Superior temporal gyrus (tissue), 1 donor: ENCODE data around the gene UBC.
"Not testable (repeated sequence)": the region's sequence is repeated elsewhere in the genome, so short reads cannot be mapped to it uniquely, and the experiment has no call there.

ENCODE experiments used
- DNase-seq: peaks from one replicate; pipeline ENCODE4 v3.0.0-alpha.2; 2016; ENCODE audit errors: extremely low spot score

The UBC gene

DNA sequence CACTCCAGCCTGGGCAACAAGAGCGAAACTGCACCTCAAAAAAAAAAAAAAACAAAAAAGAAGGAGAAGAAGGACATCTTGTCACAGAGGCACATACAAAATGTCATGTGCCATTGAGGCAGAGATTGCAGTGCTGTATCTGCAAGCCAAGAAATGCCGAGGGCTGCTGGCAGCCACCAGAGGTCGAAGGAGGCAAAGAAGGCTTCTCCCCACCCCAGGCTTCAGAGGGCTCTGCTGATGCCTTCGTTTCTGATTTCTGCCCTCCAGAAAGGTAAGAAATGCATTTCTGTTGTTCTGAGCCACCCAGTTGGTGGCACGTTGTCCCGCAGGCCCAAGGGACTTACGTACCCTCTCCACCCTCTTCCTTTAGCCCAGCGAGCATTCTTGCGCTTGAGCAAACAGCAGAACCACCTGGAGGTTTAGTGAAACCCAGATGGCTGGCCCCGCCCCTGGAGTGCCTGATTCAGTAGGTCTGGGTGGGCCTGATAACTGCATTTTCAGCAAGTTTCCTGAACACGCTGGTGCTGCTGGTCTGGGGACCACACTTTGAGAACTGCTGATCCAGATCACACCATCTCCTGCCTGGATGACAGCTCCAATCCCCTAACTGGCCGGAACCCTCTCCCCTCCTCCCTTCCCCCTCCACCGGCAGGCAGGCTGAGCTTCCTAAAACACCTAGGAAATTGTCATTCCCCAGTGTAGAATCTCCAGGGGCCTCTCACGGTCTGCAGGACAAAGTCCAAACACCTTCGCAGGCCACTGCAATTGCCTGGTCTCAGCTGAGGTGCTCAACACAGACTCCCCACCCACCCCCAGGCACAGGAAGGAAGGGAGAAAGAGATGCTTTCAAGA is 29.6 kb downstream of the UBC start:
- no peak for DNase-seq

DNA sequence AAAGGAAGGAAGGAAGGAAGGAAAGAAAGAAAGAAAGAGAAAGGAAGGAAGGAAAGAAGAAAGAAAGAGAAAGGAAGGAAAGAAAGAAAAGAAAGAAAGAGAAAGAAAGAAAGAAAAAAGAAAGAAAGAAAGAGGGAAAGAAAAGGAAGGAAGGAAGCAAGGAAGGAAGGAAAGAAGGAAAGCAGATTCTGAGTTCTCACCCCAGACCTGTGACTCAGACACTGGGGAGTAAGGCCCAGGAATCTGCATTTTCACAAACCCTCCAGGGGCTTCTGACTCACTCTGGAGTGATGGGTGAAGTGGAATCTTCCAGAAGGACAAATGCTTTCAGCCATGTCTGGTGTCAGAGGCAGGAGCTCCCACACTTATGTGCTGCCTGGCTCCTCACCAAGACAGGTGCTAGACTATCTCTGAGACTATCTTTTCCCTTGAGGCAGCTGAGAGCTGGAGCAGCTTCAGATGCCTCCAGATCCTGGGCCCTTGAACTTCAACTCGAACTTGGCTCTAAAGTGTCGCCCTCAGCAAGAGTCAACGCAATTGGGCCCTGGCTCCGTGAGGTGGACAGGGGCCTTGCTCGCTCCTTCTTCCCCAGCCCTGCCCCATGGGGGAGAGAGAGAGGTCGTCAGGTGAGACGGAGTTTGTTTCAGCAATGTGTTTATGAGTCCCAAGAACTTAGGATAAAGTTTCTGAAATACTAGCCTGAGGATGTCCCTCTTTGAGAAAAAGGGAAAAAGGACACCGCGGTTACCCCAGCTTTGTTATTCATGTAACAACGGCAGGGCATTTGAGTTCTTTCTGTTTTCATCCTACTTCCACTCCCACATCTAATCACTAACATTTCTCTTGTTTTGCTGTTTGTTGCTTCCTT is 31.0 kb downstream of the UBC start:
- DNase-seq: no peak

DNA sequence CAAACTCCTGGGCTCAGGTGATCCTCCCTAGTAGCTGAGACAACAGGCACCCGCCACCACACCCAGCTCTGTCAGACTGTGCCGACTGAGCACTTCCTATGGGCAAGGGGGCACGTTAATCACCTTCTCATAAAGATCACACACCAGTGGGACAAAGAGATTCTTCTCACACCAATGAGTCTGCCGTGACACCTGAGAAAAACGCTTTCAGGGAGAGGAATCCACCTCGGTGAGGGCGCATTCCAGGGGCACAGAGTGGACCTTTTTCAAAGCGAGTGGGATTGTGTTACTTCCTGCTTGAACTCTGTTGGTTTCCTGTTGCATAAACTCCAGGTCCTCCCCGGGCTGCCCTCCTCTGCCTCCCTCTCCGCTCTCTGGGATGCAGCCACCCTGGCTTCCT is 33.3 kb downstream of the UBC start:
- DNase-seq: no peak

DNA sequence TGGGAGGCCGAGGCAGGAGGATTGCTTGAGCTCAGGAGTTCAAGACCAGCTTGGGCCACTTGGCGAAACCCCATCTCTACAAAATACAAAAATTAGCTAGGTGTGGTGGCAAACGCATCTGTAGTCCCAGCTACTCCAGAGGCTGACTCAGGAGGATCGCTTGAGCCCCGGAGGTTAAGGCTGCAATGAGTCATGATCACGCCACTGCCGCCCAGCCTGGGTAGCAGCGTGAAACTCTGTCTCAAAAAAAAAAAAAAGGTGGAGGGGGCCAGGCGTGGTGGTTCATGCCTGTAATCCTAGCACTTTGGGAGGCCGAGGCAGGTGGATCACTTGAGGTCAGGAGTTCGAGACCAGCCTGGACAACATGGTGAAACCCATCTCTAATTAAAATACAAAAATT is 34.1 kb downstream of the UBC start:
- not testable (repeated sequence) for DNase-seq

DNA sequence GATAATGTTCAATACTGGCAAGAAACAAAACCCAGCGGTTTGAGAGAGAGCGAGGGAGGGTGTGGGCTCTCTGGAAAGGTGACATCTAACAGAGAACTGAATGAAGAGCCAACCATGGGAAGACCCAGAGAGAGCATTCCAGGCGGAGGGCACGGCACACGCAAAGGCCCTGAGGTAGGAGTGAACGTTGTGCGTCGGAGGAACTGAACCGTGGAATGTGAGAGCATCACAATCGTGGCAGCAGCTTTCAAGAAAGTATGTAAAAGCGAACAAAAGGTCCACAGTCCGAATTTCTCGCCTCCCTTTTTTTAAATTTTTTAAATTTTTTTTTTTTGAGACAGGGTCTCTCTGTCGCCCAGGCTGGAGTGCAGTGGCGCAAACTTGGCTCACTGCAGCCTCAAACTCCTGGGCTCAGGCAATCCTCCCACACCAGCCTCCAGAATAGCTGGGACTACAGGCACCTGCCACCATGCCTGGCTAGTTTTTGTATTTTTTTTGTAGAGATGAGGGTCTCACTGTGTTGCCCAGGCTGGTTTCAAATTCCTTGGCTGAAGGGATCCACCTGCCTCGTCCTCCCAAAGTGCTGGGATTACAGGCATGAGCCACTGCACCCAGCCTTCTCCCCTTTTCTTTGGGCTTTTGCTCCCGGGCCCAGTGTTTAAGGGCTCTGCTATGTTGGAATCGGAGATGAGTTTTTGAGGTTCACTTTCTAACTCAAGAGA is 35.5 kb downstream of the UBC start:
- no peak for DNase-seq

DNA sequence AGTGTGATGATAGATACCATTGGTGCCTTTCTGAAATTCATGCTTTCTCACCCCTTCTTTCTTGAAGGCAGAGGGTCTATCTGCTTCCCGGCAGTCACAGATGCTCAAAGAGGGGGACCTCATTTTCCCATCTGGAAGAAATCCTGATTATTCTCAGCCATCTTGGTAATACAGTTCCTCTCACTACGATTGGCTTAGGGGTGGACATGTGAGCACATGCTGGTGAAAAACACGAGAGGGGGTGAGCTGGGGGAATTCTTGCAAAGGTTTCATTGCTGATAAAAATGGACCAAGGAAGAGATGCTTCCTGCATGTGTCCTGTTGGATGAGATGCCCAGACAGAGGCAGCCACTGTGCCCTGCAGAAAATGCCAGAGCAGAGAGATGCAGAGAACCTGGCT is 37.0 kb downstream of the UBC start:
- DNase-seq: no peak

DNA sequence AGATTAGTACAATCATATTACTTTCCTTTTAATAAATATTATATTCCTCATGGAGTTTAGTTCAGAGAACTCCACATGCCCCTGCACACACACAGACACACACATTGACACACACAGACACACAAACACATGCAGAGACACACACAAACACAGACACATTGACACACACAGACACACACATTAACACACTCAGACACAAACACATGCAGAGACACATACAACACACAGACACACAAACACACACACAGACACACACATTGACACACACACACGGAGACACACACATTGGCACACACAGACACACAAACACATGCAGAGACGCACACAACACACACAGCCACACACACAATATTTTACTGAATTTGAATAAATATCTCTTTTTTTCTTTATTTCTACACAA is 38.3 kb downstream of the UBC start:
- no peak for DNase-seq

DNA sequence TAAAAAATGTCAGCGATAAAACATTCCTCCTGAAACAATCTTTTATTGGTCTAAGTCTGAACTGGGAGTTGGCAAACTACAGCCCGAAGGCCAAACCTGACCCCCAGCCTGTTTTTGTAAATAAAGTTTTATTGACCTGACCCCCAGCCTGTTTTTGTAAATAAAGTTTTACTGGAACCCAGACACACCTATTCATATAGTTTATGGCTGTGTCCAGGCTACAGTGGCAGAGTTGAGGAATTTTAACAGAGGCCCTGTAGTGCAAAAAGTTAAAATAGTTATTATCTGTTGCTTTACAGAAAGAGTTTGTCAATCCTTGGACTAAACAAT is 38.7 kb downstream of the UBC start:
- no peak for DNase-seq

DNA sequence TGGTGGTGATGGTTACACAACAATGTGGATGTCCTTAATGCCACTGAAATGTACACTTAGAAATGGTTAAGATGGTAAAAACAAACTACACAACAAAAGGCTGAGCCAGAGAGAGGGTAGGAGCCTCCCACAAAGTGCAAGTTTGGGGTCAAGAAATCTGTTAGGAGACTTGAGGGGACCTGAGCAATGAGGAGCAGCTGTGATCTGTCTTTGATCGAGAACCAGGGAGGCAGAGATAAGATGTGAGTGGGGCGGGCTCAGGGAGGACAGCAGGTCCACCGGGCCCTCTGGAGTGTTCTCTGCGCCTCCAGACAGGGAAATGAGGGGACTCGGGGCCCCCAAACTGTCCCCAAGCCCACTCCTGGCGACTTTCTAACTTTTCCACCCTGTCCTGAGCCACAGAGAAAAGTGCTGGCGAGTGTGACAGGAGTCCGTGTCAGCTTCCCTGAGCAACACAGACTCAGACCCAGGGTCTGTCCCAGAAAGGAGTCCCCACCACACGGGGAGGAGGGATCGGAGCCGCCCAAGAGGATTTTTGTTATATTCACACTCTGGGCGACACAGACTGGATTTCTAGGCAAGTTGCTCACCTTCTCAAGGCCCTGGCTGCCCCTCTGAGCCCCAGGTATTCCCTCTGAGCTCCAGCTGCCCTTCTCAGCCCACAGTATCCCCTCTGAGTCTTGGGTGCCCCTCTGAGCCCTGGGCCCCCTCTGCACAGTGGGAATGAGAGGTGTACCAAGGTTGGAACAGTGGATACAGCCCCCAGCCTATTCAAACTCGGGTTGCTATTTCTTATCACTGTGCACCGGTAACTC is 39.3 kb downstream of the UBC start:
- no peak for DNase-seq

DNA sequence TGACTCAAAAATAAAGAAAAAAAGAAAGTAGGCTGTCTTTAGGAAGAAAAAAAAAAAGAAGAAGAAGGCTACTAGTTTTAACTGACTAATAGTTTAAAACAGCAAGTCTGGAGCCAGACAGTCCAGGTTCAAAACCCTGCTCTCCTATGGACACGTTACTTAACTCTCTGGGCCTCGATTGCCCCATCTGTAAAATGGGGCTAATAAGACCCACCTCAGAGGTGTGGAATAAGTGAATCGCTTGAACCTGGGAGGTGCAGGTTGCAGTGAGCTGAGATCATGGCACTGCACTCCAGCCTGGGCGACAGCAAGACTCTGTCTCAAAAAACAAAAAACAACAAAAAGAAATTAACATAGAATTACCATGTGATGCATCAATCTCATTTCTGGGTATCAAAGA is 40.3 kb downstream of the UBC start:
- no peak for DNase-seq

DNA sequence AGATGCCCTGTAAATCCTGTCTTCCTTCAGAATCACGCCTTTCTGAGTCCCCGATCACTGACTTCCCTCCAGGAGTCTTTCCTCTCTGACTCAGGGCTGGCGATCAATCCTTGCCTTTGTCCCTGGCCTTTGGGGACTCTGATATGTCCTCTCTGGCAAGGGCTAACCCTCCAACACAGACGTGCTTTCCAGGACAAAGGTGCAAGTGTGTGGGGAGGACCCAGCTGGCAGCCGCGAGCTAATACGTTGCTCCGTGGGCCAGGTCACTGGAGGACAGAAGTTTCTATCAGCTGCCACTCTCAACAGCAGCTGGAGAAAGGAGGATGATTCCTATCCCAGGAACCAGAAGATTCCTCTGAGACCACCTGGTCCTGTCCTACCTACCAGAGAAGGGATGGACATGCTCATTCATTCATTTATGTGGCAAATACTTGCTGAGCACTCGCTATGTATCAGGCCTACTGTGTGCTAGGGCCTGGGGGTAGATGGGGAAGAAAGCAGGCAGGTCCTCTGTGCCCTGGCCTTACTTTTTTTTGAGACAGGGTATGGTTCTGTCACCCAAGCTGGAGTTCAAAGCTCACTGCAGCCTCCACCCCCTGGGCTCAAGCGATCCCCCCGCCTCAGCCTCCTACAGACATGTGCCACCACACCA is 42.3 kb downstream of the UBC start:
- no peak for DNase-seq

DNA sequence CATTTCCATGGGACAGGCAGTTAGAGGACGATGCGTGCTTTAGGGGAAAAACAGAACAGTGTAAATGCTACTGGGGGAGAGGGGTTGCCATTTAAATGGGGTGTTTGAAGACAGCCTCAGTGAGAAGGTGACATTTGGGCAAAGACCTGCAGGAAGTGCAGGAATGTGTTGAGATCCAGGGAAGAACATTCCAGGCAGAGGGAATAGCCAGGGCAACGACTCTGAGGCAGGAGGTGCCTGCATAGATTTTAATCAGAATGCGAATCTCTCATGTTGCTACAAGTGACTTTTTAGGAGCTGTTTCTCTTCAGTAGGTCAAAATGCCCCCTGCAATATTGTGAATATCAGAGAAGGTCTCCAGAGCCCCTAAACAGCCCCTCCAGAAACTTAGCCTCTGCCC is 43.2 kb downstream of the UBC start:
- no peak for DNase-seq

DNA sequence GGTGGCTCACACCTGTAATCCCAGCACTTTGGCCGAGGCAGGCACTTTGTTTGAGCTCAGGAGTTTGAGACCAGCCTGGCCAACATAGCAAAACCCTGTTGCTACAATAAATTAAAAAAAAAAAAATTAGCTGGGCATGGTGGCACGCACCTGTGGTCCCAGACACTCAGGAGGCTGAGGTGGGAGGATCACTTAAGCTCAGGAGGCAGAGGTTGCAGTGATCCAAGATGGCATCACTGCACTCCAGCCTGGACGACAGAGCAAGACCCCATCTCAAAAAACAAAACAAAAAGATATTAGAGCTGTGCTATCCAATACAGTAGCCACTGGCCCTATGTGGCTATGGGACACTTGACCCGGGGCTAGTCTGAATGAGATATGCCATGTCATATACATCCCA is 43.9 kb downstream of the UBC start:
- no peak for DNase-seq

DNA sequence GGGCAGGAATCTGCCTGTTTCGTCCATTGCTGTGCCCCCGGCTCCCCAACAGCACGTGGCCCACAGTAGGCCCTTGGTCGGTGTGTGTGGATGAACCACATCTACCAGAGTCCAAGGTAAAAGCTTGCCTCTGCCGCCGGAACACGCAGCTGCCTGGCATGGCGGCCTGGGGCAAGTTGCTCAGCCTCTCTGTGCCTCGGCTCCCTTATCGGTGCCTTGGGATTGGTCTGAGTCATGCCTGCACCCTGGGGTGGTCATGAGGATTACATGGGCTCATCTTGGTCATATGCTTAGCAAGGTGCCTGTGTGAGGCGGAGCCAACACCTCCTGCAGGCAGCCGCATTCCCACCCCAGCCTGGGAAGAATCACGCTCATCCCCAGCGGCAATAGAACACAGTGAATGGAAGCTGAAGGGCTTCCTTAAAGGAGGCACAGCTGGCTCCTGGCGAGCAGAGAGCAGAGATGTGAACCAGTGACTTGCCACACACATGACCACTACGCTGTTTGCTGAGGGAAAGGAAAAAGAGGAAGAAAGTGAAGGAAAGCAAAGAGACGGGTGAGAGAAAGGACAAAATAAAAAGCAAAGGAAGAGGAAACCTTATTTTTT is 45.3 kb downstream of the UBC start:
- DNase-seq: no peak

DNA sequence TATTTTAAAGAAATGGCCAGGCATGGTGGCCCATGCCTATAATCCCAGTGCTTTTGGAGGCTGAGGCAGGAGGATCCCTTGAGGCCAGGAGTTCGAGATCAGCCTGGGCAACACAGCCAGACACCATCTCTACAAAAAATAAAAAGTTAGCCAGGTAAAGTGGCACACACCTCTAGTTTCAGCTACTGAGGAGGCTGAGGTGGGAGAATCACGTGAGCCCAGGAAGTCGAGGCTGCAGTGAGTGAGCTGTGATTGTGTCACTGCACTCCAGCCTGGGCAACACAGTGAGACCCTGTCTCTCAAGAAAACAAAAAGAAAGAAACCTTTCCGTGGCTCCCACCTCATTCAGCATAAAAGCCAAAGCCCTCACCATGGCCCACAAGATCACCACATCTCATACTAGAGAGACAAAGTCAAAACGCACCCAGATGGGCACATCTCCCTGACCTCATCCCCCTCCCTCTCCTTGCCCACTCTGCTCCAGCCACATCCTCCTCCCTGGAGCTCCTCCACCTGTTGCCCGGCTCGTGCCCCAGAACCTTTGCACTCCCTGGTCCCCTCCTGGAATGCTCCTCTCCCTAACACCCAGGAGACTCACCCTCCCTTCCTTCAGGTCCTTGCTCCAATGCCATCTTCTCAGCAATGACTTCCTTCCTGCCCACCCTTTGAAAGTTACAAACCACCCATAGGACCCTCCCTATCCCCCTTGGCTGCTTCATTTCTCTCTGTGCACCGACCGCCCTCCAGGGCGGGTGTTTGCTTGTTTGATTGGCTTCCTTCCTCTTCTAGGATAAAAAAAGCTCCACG is 46.0 kb downstream of the UBC start:
- DNase-seq: no peak

DNA sequence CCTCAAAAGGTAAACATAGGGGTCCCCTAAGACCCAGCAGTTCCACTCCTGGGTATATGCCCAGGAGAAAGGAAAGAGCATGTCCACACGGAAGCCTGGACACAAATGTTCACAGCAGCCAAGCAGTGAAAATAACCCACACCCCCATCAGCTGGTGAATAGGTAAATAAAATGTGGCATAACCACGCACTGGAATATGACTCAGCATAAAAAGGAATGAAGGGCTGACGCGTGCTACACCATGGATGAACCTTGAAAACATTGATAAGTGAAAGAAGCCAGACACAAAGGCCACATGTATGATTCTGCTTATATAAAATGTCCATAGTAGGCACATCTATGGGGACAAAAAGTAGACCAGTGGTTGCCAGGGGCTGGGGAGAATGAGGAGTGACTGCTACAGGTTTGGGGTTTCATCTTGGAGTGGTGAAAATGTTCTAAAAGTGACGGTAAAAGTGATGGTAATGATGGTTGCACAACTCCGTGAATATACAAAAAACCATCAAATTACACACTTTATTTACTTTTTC is 47.0 kb downstream of the UBC start:
- no peak for DNase-seq

DNA sequence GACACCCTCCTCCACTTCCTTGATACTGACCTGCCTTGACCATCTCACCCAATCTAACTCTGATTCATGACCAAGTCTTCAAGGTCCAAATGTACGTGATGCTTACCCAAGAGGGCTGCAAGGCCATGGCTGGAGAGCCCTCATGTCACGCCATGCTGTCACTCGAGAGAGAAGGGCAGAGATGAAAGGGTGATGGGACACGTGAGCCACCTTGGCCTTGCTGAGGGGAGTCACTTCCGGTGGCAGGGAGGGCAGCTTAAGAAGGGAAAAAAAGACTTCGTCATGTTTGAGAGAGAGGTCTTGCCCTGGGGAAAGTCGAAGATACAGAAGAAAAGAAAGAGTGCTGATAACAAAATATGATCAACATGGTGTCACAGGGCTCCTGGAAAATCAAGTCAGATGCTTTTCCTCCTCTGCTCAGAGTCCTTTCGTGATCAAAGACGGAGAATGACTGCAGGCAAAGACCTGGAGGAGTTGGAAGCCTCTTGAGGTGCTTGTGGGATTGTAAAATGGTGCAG is 47.5 kb downstream of the UBC start:
- DNase-seq: no peak

DNA sequence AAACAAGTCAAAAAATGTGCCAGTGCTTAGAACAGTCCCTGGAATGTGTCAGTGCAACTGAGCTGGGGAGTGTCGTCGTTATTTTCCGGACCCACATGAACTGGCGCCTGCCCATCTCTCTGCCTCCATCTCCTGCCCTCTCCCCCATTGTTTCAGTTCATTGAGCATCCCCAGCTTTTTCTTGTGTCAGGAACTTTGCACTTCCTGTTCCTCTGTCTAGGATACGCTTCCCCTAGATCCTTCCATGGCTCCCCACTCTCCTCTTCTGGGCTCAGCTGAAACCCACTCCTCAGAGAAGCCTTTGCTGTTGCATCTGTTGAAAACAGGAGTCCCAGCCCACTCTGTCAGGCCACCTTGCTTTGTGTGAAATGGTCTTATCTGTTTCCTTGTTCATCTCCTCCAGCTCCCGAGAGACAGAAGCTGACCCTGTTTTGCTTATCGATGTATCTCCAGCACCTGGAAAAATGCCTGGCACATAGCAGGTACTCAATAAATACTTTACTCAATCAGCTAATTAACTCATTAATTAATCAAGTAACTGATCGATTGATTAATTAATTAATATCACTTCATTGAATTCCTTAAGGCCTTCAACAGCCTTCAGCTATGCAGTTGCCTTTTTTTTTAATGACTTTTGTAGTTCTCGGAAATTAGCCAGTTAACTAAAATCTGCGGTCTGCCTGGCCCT is 48.1 kb downstream of the UBC start:
- DNase-seq: no peak

DNA sequence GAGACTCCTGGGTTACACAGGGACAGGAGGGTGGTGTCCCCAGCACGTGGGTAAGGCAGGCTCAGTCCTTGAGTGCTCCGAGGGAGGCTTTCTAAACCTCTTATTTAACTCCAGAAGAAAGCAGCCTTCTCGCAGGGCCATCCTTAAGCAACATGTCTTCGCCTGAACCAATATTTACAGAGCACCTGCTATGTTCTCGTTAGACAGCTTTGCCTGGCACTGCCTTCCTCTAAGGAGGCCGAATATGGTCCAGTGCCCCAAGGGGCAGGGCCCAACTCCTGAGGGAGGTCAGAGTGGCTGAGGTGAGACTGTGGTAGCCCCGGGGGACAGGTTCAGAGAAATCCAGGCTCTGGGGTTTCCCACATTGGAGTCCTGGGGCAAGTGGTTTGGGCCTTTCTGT is 48.7 kb downstream of the UBC start:
- no peak for DNase-seq
